ENCODE results near the gene SEMA5A. TPM values are rescaled to one million over a fixed set of nuclear protein-coding genes. Genes with fewer than 3 reads are reported as not detected.

SEMA5A gene
- total RNA-seq, 1 donor from 2014 or later = 31.9 TPM

DNA sequence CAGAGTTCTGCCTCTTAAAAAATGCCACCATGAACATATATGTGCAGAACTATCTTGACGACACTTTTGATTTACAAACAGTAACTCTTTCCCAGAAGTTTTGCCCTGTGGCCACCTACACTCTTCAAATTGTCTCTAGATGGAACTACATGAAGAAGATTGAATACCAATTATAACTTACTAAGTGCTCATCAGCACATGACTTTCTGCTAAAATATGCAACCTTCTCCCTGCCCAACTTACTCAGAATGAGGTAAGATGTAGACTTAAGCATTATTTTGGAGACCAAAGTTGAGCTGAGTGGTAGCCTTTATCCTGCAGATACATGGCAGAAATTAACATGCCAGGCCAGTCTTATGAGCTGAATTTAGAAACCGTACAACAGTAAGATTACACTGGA lies 105.4 kb downstream of the SEMA5A start:
- Mint-ChIP-seq H3K36me3 (ENCODE audit: low read depth) (peaks cover 21% of the 10 kb centered on the region), H3K27me3 (ENCODE audit: low read depth) (no peaks in the 10 kb centered on the region), H3K27ac (ENCODE audit: unreplicated experiment) (no peak overlapping the region), H3K4me3 (no peak overlapping the region), H3K4me1 (peaks cover 18% of the 10 kb centered on the region), H3K9me3 (peaks cover 11% of the 10 kb centered on the region)
- TF ChIP-seq, protein P1, sequence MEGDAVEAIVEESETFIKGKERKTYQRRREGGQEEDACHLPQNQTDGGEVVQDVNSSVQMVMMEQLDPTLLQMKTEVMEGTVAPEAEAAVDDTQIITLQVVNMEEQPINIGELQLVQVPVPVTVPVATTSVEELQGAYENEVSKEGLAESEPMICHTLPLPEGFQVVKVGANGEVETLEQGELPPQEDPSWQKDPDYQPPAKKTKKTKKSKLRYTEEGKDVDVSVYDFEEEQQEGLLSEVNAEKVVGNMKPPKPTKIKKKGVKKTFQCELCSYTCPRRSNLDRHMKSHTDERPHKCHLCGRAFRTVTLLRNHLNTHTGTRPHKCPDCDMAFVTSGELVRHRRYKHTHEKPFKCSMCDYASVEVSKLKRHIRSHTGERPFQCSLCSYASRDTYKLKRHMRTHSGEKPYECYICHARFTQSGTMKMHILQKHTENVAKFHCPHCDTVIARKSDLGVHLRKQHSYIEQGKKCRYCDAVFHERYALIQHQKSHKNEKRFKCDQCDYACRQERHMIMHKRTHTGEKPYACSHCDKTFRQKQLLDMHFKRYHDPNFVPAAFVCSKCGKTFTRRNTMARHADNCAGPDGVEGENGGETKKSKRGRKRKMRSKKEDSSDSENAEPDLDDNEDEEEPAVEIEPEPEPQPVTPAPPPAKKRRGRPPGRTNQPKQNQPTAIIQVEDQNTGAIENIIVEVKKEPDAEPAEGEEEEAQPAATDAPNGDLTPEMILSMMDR (conservative IDR thresholded peaks at IDR 0.05) = no peak
- DNase-seq (ENCODE audit: low read depth, low spot score) = no peak

DNA sequence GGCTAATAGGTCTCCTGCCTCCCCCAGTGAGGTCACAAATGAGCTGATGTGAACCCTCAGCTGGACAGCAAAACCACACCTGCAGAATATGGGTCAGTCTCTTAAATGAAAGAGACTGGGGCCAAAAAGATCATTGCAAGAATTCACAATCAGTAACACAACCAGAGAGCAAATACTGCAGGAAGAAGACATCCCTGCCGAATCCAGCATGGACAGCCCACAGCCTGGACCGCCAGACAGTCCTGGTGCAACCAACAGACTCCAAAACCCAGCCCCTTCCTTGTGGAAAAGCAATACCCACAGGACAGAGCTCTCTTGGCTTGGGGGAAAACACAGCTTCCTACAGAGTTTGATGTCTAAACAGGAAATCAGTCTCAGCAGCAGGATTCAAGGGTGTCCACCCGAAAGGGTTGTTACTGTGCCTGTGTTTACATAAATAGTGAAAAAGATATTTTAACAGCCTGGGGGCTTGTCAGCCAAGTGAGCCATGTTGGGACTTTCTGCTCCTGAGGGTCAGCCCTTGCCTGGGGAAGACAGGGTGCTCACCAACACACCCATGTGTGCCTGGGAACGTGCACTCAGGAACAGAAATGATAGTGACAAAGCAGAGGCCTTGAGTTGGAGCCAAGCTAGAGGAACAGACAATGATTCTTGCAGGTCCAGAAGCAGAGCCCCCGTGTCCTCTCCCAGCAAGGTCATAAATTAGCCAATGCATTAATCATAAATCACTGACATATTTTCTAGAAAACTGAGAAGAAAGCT lies 106.2 kb downstream of the SEMA5A start:
- H3K27ac Mint-ChIP-seq (ENCODE audit: unreplicated experiment) = no peak overlapping the region
- H3K4me3 Mint-ChIP-seq = no peak overlapping the region
- H3K9me3 Mint-ChIP-seq = peaks cover 10% of the 10 kb centered on the region
- TF ChIP-seq, protein P1 (conservative IDR thresholded peaks at IDR 0.05) = no peak
- H3K36me3 Mint-ChIP-seq (ENCODE audit: low read depth) = peaks cover 21% of the 10 kb centered on the region
- DNase-seq (ENCODE audit: low read depth, low spot score) = no peak
- no peaks in the 10 kb centered on the region for H3K27me3 Mint-ChIP-seq (ENCODE audit: low read depth)
- peaks cover 18% of the 10 kb centered on the region for H3K4me1 Mint-ChIP-seq

DNA sequence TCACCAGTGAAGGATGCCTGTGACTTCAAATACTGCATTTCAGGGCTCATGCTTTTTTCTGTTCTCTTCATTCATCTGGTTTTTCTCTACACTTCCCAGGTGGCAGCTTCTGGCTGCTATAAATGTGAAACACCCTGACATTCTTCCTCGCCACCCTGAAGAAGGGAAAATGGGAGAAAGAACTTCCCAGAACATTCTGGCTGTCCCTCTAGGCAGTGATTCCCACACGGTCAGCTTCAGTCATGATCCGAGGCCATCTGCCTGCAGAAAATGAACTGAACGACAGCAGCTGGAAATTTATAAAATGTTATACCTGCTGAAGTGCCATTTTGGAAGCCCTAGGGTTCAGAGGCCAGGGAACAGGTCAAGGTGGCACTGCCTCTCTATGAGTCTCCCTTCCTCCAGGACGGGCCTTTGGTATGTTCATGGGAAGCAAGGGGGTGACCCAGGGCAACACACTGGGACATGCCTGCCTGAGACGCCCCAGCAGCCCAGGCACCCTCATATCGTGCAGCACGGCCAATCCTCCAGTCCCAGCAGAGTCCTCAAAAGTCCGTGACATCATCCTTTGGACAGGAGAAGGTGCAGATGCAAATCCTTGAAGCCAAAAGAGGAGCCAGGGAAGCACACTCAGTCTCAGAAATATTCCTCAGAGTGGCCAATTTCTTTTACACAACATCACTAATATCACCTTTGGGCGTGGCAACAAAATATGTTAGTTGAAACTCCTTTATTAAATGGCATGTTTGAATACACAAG lies 107.1 kb downstream of the SEMA5A start:
- Mint-ChIP-seq H3K27ac (ENCODE audit: unreplicated experiment) (no peak overlapping the region), H3K9me3 (peaks cover 4% of the 10 kb centered on the region), H3K4me1 (peaks cover 18% of the 10 kb centered on the region), H3K4me3 (no peak overlapping the region), H3K36me3 (ENCODE audit: low read depth) (peaks cover 15% of the 10 kb centered on the region), H3K27me3 (ENCODE audit: low read depth) (no peaks in the 10 kb centered on the region)
- DNase-seq (ENCODE audit: low read depth, low spot score) = no peak
- TF ChIP-seq, protein P1 (conservative IDR thresholded peaks at IDR 0.05) = no peak

DNA sequence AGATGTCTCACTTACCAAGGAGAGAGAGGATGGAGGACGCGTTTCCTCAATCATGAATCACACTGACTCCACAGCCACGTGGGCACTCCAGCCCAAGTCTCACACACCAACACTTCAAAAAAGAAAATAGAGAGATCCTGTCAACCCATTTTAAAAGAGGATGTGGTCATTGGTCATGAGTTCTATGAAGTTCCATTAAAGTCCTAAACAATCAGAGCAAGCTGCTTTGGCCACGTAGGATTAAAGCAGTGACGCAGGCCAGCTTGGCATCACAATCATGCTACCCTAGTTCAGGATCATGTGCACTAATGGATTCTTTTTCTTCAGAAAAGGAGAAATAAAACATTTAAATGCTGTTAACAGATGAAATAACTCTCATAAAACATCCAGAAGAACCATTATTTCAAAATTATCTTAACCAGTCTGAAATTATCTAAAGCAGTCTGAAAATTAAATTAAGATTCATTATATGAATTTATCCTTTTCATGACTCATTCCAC lies 108.1 kb downstream of the SEMA5A start:
- TF ChIP-seq, protein P1 (conservative IDR thresholded peaks at IDR 0.05) = no peak
- Mint-ChIP-seq H3K27ac (ENCODE audit: unreplicated experiment) (no peak overlapping the region), H3K36me3 (ENCODE audit: low read depth) (peaks cover 13% of the 10 kb centered on the region), H3K4me3 (no peak overlapping the region), H3K4me1 (peaks cover 10% of the 10 kb centered on the region), H3K27me3 (ENCODE audit: low read depth) (no peaks in the 10 kb centered on the region), H3K9me3 (peaks cover 2% of the 10 kb centered on the region)
- no peak for DNase-seq (ENCODE audit: low read depth, low spot score)

DNA sequence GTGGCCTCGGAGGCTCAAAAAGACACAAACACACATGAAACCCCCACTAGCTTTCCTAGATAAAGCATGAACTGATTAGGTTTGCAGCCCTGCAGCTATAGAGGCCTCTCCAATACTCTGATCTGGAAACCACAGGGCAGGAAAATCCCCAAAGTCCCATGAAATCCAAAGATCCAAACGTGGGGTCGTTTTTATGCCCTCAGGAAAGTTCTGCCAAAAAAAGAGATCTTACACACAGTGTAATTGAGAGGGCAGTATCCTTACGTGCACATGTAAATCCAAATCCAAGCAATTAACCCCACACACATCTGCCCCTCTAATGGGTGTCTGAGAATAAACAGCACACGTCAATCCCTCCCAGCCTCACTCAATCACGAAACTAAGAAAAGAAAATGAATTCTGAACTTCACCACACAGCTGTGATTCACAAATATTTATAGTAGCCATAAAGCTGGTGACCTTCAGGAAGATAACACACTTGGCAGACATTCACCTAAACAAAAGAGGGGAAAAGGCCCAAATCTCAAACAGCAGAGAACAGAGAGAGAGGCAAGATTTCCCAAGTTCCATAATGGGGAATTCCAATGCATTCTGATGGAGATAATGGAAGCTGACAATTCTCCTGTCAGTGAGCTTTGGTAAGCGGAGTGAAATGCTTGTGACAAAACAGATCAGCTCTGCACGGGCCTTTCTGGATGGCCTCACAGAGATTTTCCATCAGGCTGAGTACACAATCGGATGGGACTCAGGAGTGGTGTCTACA lies 114.2 kb downstream of the SEMA5A start:
- no peak for DNase-seq (ENCODE audit: low read depth, low spot score)
- TF ChIP-seq, protein P1 (conservative IDR thresholded peaks at IDR 0.05) = no peak
- Mint-ChIP-seq H3K4me1 (peaks cover 16% of the 10 kb centered on the region), H3K27me3 (ENCODE audit: low read depth) (no peaks in the 10 kb centered on the region), H3K36me3 (ENCODE audit: low read depth) (peaks cover 2% of the 10 kb centered on the region), H3K27ac (ENCODE audit: unreplicated experiment) (peak overlapping the region; percentile 81), H3K9me3 (no peaks in the 10 kb centered on the region), H3K4me3 (no peak overlapping the region)

Measured in neural crest cell (in vitro differentiated cells).